HPDE6-E6E7 (cell line): ENCODE measurements around the gene ECE2.
A peak's percentile ranks its signal among the peaks of the same experiment; 100 is the strongest.

Experiments used
- DNase-seq: peaks from one replicate; pipeline ENCODE4 v3.0.0; 2011; ENCODE audit warnings: missing footprints; ENCODE audit errors: extremely low spot score

ECE2 gene

DNA sequence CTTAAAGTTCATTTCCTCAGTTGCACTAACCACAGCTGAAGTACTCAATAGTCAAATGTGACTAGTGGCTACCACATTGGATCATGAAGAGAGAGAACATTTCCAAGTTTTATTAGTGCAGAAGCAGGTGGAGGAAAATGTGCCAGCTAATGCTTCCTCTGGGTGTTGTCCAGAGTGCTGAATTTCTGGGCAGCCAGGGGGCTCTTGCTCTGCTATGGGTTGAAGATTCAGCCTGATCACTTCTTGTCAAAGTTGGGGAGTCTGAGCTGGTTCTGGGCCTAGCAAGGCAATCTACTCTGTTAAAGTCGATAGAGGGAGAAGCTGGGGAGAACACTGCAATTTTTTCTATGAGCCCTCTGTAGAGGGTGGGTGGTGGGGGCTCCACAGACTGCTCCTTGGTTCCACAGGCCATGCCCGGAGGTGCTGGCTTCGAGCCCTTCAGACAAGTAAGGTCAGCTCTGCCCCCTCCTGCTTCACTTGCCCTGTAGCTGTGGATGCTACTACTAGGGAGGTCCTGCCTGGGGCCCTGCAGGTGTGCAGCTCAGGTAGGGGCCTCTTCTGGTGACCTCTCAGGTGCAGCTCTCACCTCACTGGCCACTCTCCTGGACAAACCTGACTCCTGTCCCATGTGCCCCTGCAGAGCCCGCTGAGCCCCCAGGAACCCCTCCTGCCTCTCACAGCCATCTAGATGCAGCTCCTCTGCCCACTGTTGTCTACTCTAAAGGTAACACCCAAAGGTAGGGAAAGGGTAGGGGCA lies 35.3 kb upstream of the ECE2 start:
- DNase-seq, result no peak

- DNase-seq, result no peak
Observed at GRCh38 chr3:184241141-184241446, 34.7 kb upstream of the ECE2 start.

DNA sequence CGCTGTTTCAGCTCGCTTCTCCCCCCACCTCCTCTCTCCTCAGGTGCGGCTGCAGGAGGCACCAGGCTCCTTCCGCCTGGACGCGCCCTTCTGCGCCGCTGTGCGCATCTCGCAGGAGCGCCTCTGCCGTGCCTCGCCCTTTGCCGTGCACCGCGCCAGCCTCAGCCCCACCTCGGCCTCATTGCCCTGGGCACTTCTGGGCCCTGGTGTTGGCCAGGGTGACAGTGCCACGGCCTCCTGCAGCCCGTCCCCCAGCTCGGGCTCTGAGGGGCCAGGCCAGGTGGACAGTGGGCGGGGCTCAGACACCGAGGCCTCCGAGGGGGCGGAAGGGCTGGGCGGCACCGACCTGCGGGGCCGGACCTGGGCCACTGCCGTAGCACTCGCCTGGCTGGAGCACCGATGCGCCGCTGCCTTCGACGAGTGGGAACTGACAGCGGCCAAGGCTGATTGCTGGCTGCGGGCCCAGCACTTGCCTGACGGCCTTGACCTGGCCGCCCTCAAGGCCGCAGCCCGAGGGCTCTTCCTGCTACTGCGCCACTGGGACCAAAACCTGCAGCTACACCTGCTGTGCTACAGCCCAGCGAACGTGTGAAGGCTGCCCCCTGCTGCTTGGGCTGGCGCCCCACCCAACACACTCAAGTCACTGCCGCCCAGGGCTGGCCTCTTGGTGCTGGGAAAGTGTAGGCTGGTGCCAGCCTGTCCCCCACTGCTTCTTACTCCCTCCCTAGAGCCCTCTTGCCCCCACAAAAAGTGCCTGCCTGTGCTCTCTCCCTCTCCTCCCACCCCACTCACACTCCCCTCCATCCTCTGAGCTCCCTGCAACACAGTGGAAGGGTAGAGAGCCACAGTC lies 34.1 kb upstream of the ECE2 start:
- DNase-seq, result no peak

GRCh38 chr3:184242297-184242685 lies 33.5 kb upstream of the ECE2 start:
- no peak for DNase-seq

DNA sequence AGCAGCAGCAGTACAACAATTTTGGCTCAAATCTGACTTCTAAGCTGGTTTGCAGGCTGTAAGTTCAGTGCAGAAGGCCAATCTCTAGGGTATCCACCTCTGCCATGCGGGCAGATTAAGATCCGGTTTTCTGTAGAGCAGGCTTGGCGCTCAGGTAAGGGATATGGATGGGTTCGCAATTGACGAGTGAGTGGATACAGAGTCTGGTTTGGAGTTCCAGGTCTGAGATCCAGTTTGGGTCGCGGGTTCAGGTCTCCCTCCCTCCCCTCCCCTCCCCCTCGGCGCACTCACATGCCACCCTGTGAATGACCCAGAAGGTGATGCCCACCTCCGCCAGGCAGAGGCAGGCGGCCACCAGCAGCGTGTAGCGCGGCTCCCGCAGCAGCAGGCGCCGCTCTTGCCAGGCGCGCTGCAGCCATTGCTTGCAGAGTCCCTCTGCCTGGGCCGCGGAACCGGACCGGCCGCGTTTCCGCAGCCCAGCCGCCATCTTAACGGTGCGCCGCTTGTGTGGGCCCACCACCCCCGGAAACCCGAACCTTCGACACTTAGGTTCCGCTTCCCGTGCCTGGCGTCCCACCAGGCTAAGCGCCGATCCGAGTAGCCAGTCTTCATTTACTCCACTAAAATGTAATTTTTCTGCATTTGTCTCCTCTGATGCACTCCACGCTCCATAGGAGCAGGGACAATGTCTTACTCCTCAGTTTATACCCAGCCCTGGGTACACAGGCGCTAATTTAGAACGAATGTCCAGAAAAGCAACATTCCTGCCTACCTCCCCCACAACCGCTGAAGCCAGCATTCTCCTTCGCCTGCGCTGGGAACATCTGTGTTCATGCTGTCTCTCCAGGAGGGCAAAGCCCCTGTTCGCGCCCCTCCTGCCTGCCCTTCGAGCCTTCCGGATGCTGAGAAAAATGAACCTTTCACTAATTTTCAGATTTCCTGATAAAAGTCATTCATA lies 27.1 kb upstream of the ECE2 start, which contains the start of gene ALG3:
Gene ALG3, minus strand, starts transcription at position 509 of the 958 bp plus-strand sequence. Its CDS starts 22 bp downstream, at position 487.
- no peak for DNase-seq

GRCh38 chr3:184249412-184250166 lies 26.2 kb upstream of the ECE2 start, which contains the start of gene EEF1AKMT4:
TSS of gene EEF1AKMT4 (plus strand) at chr3:184249672. CDS start at chr3:184249695, 23 bp downstream.
- peak; percentile 92 for DNase-seq

GRCh38 chr3:184250167-184250828 lies 25.5 kb upstream of the ECE2 start:
- DNase-seq, result peak; percentile 88

DNA sequence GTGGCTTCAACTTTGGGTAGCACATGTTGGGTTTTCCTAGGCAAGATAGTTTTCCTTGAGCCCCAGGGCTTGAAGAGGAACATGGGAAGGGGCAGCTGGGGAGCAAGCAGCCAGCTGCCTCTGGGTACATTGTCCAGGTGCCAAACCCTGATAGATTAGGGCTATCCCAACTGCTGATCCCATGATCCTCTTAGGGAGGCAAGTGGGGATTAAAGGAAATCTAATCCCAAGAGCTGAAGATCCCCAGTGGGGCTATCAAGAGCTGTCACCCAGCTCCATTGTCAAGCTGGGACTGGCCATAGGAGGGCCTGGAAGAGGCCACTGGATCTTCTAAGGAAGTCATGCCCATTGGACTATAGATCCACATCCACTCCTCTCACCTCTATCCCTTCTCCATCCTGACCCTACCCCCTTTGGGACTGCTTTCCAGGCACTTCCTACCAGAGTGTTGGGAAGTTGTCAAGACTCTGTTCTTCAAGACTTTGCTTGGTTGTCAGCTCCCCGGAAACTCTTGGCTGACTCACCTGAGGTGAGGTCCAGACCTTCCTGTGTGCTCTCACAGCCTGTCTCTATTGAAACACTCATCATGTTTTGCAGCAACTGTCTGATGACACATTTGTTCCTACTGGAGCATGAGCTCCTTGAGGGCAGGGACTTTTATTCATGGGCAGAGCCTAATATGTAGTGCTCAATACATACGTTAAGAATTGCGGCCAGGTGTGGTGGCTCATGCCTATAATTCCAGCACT lies 20.4 kb upstream of the ECE2 start:
- no peak for DNase-seq

GRCh38 chr3:184257083-184257915 lies 18.5 kb upstream of the ECE2 start:
- no peak for DNase-seq

DNA sequence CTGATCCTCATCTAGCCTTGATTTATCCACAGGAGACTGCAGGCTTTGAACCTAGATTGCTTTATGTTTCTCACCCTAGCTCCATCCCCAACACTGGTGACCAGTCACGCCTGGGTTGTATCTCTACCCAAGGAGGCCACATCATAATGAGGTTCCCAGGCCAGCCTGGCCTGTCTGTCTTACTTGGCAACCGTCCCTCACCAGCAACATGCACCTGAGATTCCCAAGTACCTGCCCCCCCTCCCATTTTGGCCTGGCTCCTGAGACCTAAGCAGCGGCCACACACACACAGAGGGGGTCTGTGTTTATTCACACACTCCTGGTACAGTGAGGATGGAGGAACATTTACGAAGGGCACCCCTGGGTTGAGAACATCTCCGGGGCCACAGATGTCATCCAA lies 16.9 kb upstream of the ECE2 start:
- no peak for DNase-seq

DNA sequence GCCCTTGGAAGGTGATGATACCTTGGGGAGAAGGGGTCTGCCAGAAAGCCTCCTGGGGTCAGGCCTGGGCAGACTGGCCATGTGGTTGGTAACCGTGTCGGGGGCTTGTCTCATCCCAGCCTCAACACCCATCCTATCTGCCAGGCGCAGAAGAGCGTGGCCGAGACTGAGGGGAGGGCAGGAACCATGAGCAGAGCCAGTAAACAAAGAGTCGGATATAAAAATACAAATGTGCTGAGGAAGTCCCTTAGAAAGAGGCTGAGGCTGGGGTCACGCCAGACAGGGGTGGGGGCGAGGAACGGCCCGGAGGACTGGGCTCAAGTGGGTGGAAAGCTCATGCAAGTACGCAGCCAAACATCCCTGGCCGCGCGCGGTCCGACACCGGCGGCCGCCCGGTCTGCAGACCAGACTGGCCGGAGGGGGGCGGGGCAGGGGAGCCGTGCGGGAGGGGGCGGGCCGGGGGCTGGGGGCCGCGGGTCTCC lies 16.4 kb upstream of the ECE2 start:
- DNase-seq, result no peak

DNA sequence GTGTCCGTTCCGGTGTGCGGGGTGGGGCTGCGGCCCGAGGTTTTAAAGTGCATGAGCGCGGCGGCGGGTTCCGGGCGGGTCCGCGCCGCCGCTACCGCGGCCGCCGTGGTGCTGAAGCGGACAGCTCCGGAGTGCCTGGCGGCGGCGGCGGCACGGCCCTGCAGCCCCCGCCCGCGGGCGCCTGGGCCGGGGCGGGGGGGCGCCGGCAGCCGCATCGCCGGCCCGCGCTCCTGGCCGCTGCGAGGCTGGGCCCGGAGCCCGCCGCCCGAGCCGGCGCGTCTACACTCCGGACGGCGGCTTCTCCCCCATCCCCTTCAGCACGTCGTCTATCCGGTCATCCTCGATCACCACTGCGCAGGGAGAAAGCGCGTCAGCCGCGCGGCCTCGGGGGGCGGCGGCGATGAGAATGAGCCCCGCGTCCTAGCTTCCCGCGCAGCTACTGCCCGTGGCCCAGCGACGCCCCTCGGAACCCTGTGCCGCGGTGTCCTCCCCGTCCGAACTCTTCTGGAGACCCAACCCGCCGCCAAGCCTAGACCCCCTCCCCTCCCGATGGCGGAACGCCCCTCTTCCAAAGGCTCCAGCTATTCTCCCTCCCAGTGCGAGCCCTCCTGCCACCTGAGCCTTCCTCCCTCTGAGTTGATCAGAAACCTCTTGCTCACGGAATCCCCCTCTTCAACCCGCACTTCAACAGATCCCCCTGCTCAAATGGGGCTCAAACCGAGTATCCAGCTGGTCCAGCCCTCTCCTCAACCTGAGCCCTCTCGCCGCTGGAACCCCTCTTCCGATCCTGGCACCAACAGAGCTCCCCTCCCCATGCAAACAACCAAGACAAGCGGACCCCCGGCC lies 15.7 kb upstream of the ECE2 start:
- DNase-seq, result no peak

- DNase-seq, result no peak
Observed at GRCh38 chr3:184260724-184261269, 15.0 kb upstream of the ECE2 start.

DNA sequence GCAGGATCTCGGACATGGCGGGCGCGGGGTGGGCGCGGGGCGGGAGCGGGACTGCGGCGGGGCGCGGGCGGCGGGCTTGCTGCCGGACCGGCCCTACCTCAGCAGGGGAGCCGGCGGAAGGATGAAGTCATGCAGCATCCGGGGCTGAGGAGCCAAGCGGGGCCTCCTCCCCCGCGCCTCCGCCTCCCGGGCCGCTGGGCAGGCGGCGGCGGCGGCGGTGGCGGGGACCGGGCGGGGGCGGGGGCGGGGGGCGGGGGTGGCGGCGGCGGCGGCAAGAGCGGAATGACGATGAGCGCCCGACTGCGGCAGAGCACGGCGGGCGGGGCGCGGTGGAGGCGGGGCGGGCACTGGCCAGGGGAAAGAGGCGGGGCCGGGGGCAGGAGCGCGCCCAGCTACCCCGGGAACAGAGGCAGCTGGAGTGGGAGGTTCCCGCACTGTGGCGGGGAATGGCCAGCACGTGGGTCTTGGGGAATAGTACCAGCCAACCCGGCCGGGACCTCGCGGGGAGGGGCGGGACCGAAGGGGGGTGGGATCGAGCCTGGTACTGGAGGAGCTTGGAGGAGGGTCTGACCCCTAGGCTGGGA lies 14.5 kb upstream of the ECE2 start, which contains the start of gene CAMK2N2:
Gene CAMK2N2, minus strand, starts transcription at position 284 of the 584 bp plus-strand sequence. Its CDS starts 268 bp downstream, at position 16.
- DNase-seq, result no peak

GRCh38 chr3:184261854-184262763 lies 13.7 kb upstream of the ECE2 start:
- DNase-seq, result no peak

DNA sequence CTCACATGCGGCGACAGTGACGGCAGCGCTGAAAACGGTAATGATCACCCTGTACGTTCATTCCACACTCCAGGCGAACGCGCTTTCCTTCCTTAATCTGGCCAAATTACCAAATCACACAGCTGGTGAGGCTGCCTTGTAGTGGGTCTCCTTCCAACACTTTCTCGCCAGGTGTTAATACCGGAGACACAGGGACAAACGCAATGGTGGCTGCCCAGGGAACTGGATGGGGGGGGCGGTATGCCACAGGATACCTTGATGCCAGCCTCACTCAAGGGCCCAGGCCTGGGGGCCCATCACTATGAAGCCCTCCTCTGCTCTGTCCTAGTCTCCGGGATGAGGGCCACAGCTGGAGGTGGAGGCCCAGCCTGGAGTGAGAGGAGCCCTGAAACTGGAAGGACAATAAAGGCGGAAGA lies 13.1 kb upstream of the ECE2 start:
- DNase-seq, result no peak
